Esophagus squamous epithelium (tissue), 4 donors: ENCODE measurements around the gene CCL4L2.
"Not testable (repeated sequence)": the region's sequence is repeated elsewhere in the genome, so short reads cannot be mapped to it uniquely, and the experiment has no call there.

Experiments
- POLR2A ChIP-seq, 4 donors: fragments of 450-650 bp; IDR thresholded peaks; one replicate each; pipeline ENCODE4 v1.6.1; 2017; ENCODE audit warnings: antibody characterized with exemption in 4 of 4, mild to moderate bottlenecking in 4 of 4, moderate library complexity in 3 of 4
- TF ChIP-seq, protein P1 (sequence below), 6 experiments: fragments of 450-650 bp in 4 of 6; fragments of 200-600 bp in 2 of 6; sonication (generic) in 2 of 6; IDR thresholded peaks; one replicate each; pipeline ENCODE4 v1.5.1; 2016 to 2019; ENCODE audit warnings: antibody characterized with exemption in 6 of 6, mild to moderate bottlenecking in 4 of 6, moderate library complexity in 4 of 6

GRCh38 chr17:36221581-36222100 lies 10.8 kb downstream of the CCL4L2 start:
- TF ChIP-seq, protein P1, sequence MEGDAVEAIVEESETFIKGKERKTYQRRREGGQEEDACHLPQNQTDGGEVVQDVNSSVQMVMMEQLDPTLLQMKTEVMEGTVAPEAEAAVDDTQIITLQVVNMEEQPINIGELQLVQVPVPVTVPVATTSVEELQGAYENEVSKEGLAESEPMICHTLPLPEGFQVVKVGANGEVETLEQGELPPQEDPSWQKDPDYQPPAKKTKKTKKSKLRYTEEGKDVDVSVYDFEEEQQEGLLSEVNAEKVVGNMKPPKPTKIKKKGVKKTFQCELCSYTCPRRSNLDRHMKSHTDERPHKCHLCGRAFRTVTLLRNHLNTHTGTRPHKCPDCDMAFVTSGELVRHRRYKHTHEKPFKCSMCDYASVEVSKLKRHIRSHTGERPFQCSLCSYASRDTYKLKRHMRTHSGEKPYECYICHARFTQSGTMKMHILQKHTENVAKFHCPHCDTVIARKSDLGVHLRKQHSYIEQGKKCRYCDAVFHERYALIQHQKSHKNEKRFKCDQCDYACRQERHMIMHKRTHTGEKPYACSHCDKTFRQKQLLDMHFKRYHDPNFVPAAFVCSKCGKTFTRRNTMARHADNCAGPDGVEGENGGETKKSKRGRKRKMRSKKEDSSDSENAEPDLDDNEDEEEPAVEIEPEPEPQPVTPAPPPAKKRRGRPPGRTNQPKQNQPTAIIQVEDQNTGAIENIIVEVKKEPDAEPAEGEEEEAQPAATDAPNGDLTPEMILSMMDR (IDR thresholded peaks at IDR 0.05), result not testable (repeated sequence)
- not testable (repeated sequence) for TF ChIP-seq POLR2A (IDR thresholded peaks at IDR 0.05)
